Caco-2 (cell line): Measurements from ENCODE around the gene SLC9A8. TPM values are rescaled to one million over a fixed set of nuclear protein-coding genes. Genes with fewer than 3 reads are reported as not detected.

Source experiments
- BruUV-seq: library from RNA; stranded (reverse); fragments of 400-500 nt; replicated peaks from 2 replicates; lab custom pipeline; 2021; lab: Mats Ljungman, UMichigan
- CTCF ChIA-PET: fragments of 300-600 bp; sonication (Branson Sonifier 250); formaldehyde crosslinking; loops from one replicate; lab custom pipeline; 2022; ENCODE audit warnings: antibody characterized with exemption; lab: Charles Lee
- POLR2A ChIA-PET: fragments of 300-600 bp; sonication (Branson Sonifier 250); formaldehyde crosslinking; loops from one replicate; lab custom pipeline; 2022; ENCODE audit warnings: antibody characterized with exemption; lab: Charles Lee
- DNase-seq, 2 experiments: peaks; one replicate each; pipeline versions ENCODE4 v3.0.0 to v3.0.0-alpha.2; 2020 to 2022
- H3K27me3 ChIP-seq: replicated peaks from 2 replicates; pipeline ENCODE4 v1.6.0; 2011; ENCODE audit warnings: low read length; ENCODE audit not compliant: control insufficient read depth, insufficient read depth
- H3K36me3 ChIP-seq: 2 replicates; pipeline ENCODE4 v1.5.1; 2011; ENCODE audit warnings: low read length; ENCODE audit not compliant: control insufficient read depth, insufficient read depth
- H3K4me1 ChIP-seq: fragments of 250-450 bp; sonication (Bioruptor Pico); 2 replicates; pipeline ENCODE4 v1.5.1; 2020; ENCODE audit warnings: mild to moderate bottlenecking
- H3K4me3 ChIP-seq: 2 replicates; pipeline ENCODE4 v1.5.1; 2011; ENCODE audit warnings: low read depth, mild to moderate bottlenecking, control low read depth, low read length
- H3K9me3 ChIP-seq: fragments of 250-450 bp; sonication (Bioruptor Pico); 2 replicates; pipeline ENCODE4 v1.5.1; 2020; ENCODE audit warnings: mild to moderate bottlenecking, moderate library complexity
- H3K27ac Mint-ChIP-seq: one replicate; pipeline ENCODE4 v1.8.0; 2022; ENCODE audit warnings: mixed read lengths; ENCODE audit not compliant: unreplicated experiment
- H3K27me3 Mint-ChIP-seq: one replicate; pipeline ENCODE4 v1.8.0; 2022; ENCODE audit warnings: mixed read lengths; ENCODE audit not compliant: insufficient read depth, unreplicated experiment
- H3K36me3 Mint-ChIP-seq: one replicate; pipeline ENCODE4 v1.8.0; 2022; ENCODE audit warnings: mild to moderate bottlenecking, mixed read lengths; ENCODE audit not compliant: insufficient read depth, unreplicated experiment
- H3K4me1 Mint-ChIP-seq: one replicate; pipeline ENCODE4 v1.8.0; 2022; ENCODE audit warnings: low read depth, mixed read lengths; ENCODE audit not compliant: unreplicated experiment
- H3K4me3 Mint-ChIP-seq: one replicate; pipeline ENCODE4 v1.8.0; 2022; ENCODE audit warnings: mild to moderate bottlenecking, moderate library complexity, mixed read lengths; ENCODE audit not compliant: unreplicated experiment
- H3K9me3 Mint-ChIP-seq: one replicate; pipeline ENCODE4 v1.8.0; 2022; ENCODE audit warnings: mixed read lengths; ENCODE audit not compliant: unreplicated experiment
- CTCF ChIP-seq, 2 experiments: fragments of 200-600 bp in 1 of 2; IDR thresholded peaks; 1 replicate in 1 of 2; 2 replicates in 1 of 2; pipeline versions ENCODE4 v1.5.1 to v1.8.0; 2011 to 2022; ENCODE audit warnings: antibody characterized with exemption in 1 of 2, control low read depth in 1 of 2, inconsistent platforms in 1 of 2, low read depth in 1 of 2, low read length in 1 of 2, mild to moderate bottlenecking in 1 of 2, moderate library complexity in 1 of 2; ENCODE audit not compliant: insufficient read depth in 1 of 2, severe bottlenecking in 1 of 2, unreplicated experiment in 1 of 2
- intact Hi-C: fragments of 100-400 bp; cut with micrococcal nuclease; formaldehyde crosslinking; loops from one replicate; pipeline ENCODE4 v1.10.0; 2022; ENCODE audit not compliant: unreplicated experiment
- total RNA-seq: library from RNA; stranded (reverse); gene quantifications from 2 replicates; pipeline ENCODE4 v1.2.3, GENCODE V29; 2022

SLC9A8 gene
- total RNA-seq, 1 experiment from 2014 or later, result 21.4 TPM

GRCh38 chr20:49851231-49851705 lies 38.6 kb downstream of the SLC9A8 start:
- intact Hi-C loops, result no loop called here
- ChIA-PET CTCF (interaction anchor here (0.7 kb wide), 1 partner anchor 37 kb away, joined by 3 read pairs; no protein-coding TSS in a partner anchor), POLR2A (interaction anchor here (0.6 kb wide), 1 partner anchor 225 kb away, joined by 3 read pairs; no protein-coding TSS in a partner anchor)
- no peak overlapping the region for H3K4me3 Mint-ChIP-seq
- DNase-seq, result peak in 1 of 2 experiments; percentile 18
- no peaks in the 10 kb centered on the region for H3K27me3 ChIP-seq
- H3K36me3 ChIP-seq, result peaks cover 1% of the 10 kb centered on the region
- peaks cover 18% of the 10 kb centered on the region for H3K36me3 Mint-ChIP-seq
- H3K4me1 ChIP-seq, result no peaks in the 10 kb centered on the region
- H3K4me1 Mint-ChIP-seq, result no peaks in the 10 kb centered on the region
- no peaks in the 10 kb centered on the region for H3K9me3 ChIP-seq
- H3K27me3 Mint-ChIP-seq, result no peaks in the 10 kb centered on the region
- H3K9me3 Mint-ChIP-seq, result no peaks in the 10 kb centered on the region
- no TSS peak for BruUV-seq
- no peak for TF ChIP-seq CTCF (IDR thresholded peaks at IDR 0.05; ENCODE audit: insufficient read depth in 1 of 2, low read depth in 1 of 2, low read length in 1 of 2, severe bottlenecking in 1 of 2, unreplicated experiment in 1 of 2)
- peak overlapping the region; percentile 8 for H3K27ac Mint-ChIP-seq
- no peak overlapping the region for H3K4me3 ChIP-seq

GRCh38 chr20:49851991-49852390 lies 39.4 kb downstream of the SLC9A8 start:
- Mint-ChIP-seq H3K27ac (no peak overlapping the region), H3K27me3 (no peaks in the 10 kb centered on the region), H3K4me1 (no peaks in the 10 kb centered on the region), H3K4me3 (no peak overlapping the region), H3K9me3 (no peaks in the 10 kb centered on the region), H3K36me3 (peaks cover 18% of the 10 kb centered on the region)
- peak in 1 of 2 experiments; percentile 32 for DNase-seq
- no peak for TF ChIP-seq CTCF (IDR thresholded peaks at IDR 0.05; ENCODE audit: insufficient read depth in 1 of 2, low read depth in 1 of 2, low read length in 1 of 2, severe bottlenecking in 1 of 2, unreplicated experiment in 1 of 2)
- no peak overlapping the region for H3K4me3 ChIP-seq
- intact Hi-C loops, result no loop called here
- no peaks in the 10 kb centered on the region for H3K4me1 ChIP-seq
- H3K27me3 ChIP-seq, result no peaks in the 10 kb centered on the region
- H3K36me3 ChIP-seq, result peaks cover 1% of the 10 kb centered on the region
- POLR2A ChIA-PET, result no interaction called here
- BruUV-seq, result no TSS peak
- CTCF ChIA-PET, result no interaction called here
- H3K9me3 ChIP-seq, result no peaks in the 10 kb centered on the region

GRCh38 chr20:49852522-49853080 lies 40.0 kb downstream of the SLC9A8 start:
- Mint-ChIP-seq H3K27me3 (no peaks in the 10 kb centered on the region), H3K4me3 (no peak overlapping the region), H3K36me3 (peaks cover 18% of the 10 kb centered on the region), H3K9me3 (no peaks in the 10 kb centered on the region), H3K27ac (no peak overlapping the region), H3K4me1 (no peaks in the 10 kb centered on the region)
- no TSS peak for BruUV-seq
- H3K4me3 ChIP-seq, result no peak overlapping the region
- no peaks in the 10 kb centered on the region for H3K9me3 ChIP-seq
- ChIA-PET CTCF (interaction anchor here (1.2 kb wide), 1 partner anchor 242 kb away, joined by 3 read pairs; no protein-coding TSS in a partner anchor), POLR2A (no interaction called here)
- no peak for DNase-seq
- H3K27me3 ChIP-seq, result no peaks in the 10 kb centered on the region
- TF ChIP-seq CTCF (IDR thresholded peaks at IDR 0.05; ENCODE audit: insufficient read depth in 1 of 2, low read depth in 1 of 2, low read length in 1 of 2, severe bottlenecking in 1 of 2, unreplicated experiment in 1 of 2), result no peak
- intact Hi-C loops, result no loop called here
- H3K4me1 ChIP-seq, result no peaks in the 10 kb centered on the region
- peaks cover 1% of the 10 kb centered on the region for H3K36me3 ChIP-seq
